ENCODE measurements around the gene VWA5B1. TPM values are rescaled to one million over a fixed set of nuclear protein-coding genes. Genes with fewer than 3 reads are reported as not detected.

The VWA5B1 gene
- total and polyA plus RNA-seq, 2 of the 4 experiments (the other 2 are of a cell fraction), result not detected

- H4K20me1 ChIP-seq (ENCODE audit: insufficient read depth, low read length), result peaks cover 4% of the 10 kb centered on the region
- POLR2A ChIA-PET (ENCODE audit: unreplicated experiment), result no interaction called here
- H2AFZ ChIP-seq (replicated peaks; ENCODE audit: low read length, poor library complexity), result peak overlapping the region; percentile 85
- no peaks in the 10 kb centered on the region for H3K36me3 ChIP-seq (ENCODE audit: control insufficient read depth, insufficient read depth, low read length)
- H3K9me1 ChIP-seq (ENCODE audit: insufficient read depth, low read length), result peaks cover 17% of the 10 kb centered on the region
- H4K5ac ChIP-seq (ENCODE audit: low read depth, low read length), result no peak overlapping the region
- peak overlapping the region; percentile 84; the same call in 1 of the 2 replicates for H2AK5ac ChIP-seq (ENCODE audit: low read depth, low read length)
- 0% methylated on average over 1 of the region's 11 CpGs; no CpG with 5 or more reads in 1 of the 2 experiments for WGBS, 2 experiments (ENCODE audit: extremely low coverage in 2 of 2, insufficient read length in 1 of 2)
- TF ChIP-seq RCOR1 (IDR thresholded peaks at IDR 0.05; ENCODE audit: insufficient replicate concordance, low read length), result no peak
- TF ChIP-seq USF2 (IDR thresholded peaks at IDR 0.05; ENCODE audit: low read depth, low read length), result peak; percentile 44; the same call in 1 of the 2 replicates
- no peak for TF ChIP-seq MAFK (IDR thresholded peaks at IDR 0.05; ENCODE audit: low read depth, low read length)
- TF ChIP-seq MXI1 (IDR thresholded peaks at IDR 0.05; ENCODE audit: borderline replicate concordance, low read depth, low read length), result peak; percentile 51; the same call in 1 of the 2 replicates
- no peak for TF ChIP-seq NFE2L2 (IDR thresholded peaks at IDR 0.05; ENCODE audit: low read depth, low read length)
- TF ChIP-seq, protein P1, sequence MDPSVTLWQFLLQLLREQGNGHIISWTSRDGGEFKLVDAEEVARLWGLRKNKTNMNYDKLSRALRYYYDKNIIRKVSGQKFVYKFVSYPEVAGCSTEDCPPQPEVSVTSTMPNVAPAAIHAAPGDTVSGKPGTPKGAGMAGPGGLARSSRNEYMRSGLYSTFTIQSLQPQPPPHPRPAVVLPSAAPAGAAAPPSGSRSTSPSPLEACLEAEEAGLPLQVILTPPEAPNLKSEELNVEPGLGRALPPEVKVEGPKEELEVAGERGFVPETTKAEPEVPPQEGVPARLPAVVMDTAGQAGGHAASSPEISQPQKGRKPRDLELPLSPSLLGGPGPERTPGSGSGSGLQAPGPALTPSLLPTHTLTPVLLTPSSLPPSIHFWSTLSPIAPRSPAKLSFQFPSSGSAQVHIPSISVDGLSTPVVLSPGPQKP (IDR thresholded peaks at IDR 0.05; ENCODE audit: borderline replicate concordance, low read depth, low read length), result no peak
- TF ChIP-seq BHLHE40 (IDR thresholded peaks at IDR 0.05; ENCODE audit: low read depth, low read length), result no peak
- no peak for TF ChIP-seq RFX5 (IDR thresholded peaks at IDR 0.05; ENCODE audit: low read depth, low read length)
- TF ChIP-seq POLR2A (IDR thresholded peaks at IDR 0.05; ENCODE audit: low read depth, low read length), result no peak
- TF ChIP-seq FOS (IDR thresholded peaks at IDR 0.05; ENCODE audit: low read depth, low read length), result 0 out of 2 replicates have a peak, but pooled peaks have one; percentile 25
- no peak for TF ChIP-seq RAD21 (IDR thresholded peaks at IDR 0.05; ENCODE audit: low read length)
- TF ChIP-seq CHD1 (IDR thresholded peaks at IDR 0.05; ENCODE audit: low read depth, low read length), result no peak
- no peak for TF ChIP-seq CTCF (conservative IDR thresholded peaks at IDR 0.05; ENCODE audit: low read depth, low read length)
- intact Hi-C loops (cut with micrococcal nuclease), result no loop called here
- H3K27me3 ChIP-seq (ENCODE audit: control insufficient read depth, insufficient read depth, low read length), result peaks cover 33% of the 10 kb centered on the region
- H2BK20ac ChIP-seq (ENCODE audit: low read depth, low read length), result peak overlapping the region; percentile 68
- H3K23ac ChIP-seq (ENCODE audit: low read depth, low read length), result peak overlapping the region; percentile 84; the same call in 1 of the 2 replicates
- no peak overlapping the region for H3K18ac ChIP-seq (ENCODE audit: low read depth, low read length)
- peak overlapping the region in 1 of 2 experiments; percentile 15; a peak in 1 of 4 replicates for H4K8ac ChIP-seq (ENCODE audit: low read depth in 2 of 2, low read length in 2 of 2)
- peak overlapping the region; percentile 71 for H2AK9ac ChIP-seq (replicated peaks; ENCODE audit: low read depth, low read length, poor library complexity)
- peak overlapping the region; percentile 64 for H2BK5ac ChIP-seq (ENCODE audit: low read depth, low read length, poor library complexity, severe bottlenecking)
- no peak overlapping the region for H3K4me3 ChIP-seq (ENCODE audit: insufficient read depth, low read depth, low read length)
- H2BK15ac ChIP-seq (ENCODE audit: low read depth, low read length), result peak overlapping the region; percentile 54; the same call in 1 of the 3 replicates
- no peak overlapping the region for H3K9ac ChIP-seq (ENCODE audit: low read depth, low read length)
- peak overlapping the region; percentile 79 for H4K91ac ChIP-seq (ENCODE audit: insufficient read depth, low read depth, low read length)
- H3K9me3 ChIP-seq (ENCODE audit: control insufficient read depth, insufficient read depth, low read length), result no peaks in the 10 kb centered on the region
- H3K27ac ChIP-seq (ENCODE audit: insufficient read depth, low read length), result peak overlapping the region; percentile 1; the same call in 1 of the 2 replicates
- no peak overlapping the region for H3K56ac ChIP-seq (ENCODE audit: extremely low read depth, insufficient read depth, low read length)
- dilution Hi-C loops (cut with HindIII; ENCODE audit: low sequenced_read_pairs, unreplicated experiment), result no loop called here
- H3K79me1 ChIP-seq (ENCODE audit: low read depth in 1 of 2, low read length in 2 of 2), result no peaks in the 10 kb centered on the region
- DNase-seq (peak; percentile 90), ATAC-seq (ENCODE audit: low read depth) (peak; percentile 83)
- H2BK120ac ChIP-seq (ENCODE audit: low read depth, low read length), result peak overlapping the region; percentile 80
- peak overlapping the region; percentile 33; the same call in 1 of the 2 replicates for H3K14ac ChIP-seq (replicated peaks; ENCODE audit: low read depth, low read length)
- H3K4me2 ChIP-seq (ENCODE audit: low read depth, low read length), result peak overlapping the region; percentile 42
- CTCF ChIA-PET, result interaction anchor here (1.3 to 1.6 kb wide), 2 partner anchors 10 to 19 kb away, joined by 4 to 5 read pairs; no protein-coding TSS in a partner anchor
- in situ Hi-C loops (cut with MboI; ENCODE audit: low sequenced_read_pairs), result no loop called here
- H3K4me1 ChIP-seq (ENCODE audit: control insufficient read depth, insufficient read depth, low read length), result peaks cover 10% of the 10 kb centered on the region; the same call in 1 of the 2 replicates
- BruUV-seq (replicated peaks), result no TSS peak
- peak overlapping the region; percentile 49 for H3K4ac ChIP-seq (ENCODE audit: low read depth, low read length)
Measured at GRCh38 chr1:20380616-20381035, 90.0 kb downstream of the VWA5B1 start.

All from IMR-90 (cell line).